GM18867 (cell line): ENCODE data around the gene ADRB1.

ENCODE experiments used
- ATAC-seq: cut with Tn5 transposase; IDR thresholded peaks from one replicate; pipeline ENCODE4 v1.9.1; 2021; ENCODE audit warnings: mild to moderate bottlenecking, moderate library complexity; ENCODE audit not compliant: unreplicated experiment

The ADRB1 gene

DNA sequence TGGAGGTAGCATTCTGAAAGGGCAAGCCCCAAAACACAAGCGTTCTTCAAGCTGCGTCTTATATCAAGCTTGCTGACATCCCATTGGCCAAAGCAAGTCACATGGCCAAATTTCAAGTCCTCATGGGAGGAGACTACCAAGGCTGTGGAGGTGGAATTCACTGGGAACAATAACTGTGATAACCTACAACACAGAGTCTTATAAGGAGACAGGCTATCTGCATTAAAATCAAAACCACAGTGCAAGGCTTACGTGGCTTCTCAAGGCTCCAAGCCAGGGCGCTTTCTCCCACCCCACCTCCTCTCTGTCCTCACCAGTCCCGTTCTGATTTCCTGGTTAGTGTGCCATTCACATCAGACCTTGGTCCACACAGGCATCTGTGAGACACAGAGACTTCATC is 39.4 kb downstream of the ADRB1 start:
- no peak for ATAC-seq

DNA sequence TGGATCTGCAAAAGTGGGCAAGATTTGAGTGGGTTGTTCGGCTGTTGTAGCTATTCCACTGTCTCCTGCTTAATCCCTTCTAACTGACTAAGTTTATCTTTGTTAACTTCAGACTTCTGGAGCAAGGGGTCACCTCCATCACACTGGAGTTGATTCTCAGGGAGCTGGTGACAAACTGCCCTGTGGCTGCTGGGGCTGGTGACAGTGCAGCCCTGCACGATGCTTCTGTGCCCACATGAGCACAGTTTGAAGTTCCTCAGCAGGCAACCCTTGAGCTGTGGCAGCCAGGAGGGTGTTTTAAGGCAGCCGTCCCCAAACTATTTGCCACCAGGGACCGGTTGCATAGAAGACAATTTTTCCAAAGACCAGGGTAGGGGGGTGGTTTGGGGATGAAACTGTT is 40.5 kb downstream of the ADRB1 start:
- no peak for ATAC-seq

DNA sequence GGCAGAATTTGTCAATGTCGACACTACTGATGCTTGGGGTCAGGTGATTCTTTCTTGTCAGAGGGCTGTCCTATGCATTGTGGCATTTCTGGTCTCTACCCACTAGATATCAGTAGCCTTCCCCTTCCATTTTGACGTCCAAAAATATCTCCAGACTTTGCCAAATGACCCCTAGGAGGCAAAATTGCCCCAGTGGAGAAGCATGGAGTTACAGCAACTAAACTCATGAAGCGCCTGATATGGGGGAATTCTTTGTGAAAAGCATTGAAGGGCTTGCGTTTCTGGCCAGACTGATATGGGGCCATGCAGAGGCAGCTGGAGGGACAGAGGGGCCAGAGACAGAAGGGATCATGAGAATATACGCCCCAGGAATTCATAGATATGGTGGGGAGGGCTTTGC is 43.6 kb downstream of the ADRB1 start:
- no peak for ATAC-seq

DNA sequence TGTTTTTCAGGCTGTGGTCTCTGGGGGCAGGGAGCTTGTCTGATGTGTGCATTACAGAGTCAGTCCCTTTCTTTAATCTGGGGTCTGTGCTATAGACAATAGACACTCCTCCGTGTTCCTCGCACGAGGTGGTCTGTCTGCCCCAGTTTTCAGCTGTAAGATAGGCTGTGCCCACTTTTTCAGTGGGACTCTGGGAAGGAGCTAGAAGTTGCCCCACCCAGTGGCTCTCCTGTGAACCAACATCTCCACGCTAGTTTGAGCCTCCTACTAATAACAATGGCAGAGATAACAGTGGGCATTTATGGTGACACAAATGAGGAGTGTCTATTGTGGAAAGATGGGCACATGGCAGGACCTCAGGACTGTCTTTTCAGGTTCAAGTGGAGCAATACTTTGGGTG is 44.0 kb downstream of the ADRB1 start:
- ATAC-seq: no peak

DNA sequence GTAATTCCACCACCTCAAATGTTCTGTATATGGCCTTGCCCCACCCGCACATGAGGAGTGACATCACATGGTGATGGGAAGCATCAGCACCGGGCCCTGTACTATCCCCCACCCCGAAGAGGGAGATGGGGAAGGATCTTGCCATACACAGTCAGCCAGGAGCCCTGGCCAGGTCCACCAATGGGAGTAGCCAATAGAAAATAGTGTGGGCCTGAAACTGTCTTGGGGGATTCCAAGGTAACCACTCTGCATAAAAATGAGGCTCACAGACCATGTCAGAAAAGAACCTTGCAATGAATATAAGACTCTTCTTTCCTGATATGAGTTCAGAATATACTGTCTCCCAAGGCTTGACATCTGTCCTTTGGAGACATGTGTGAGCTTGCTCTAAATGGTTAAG is 51.1 kb downstream of the ADRB1 start:
- ATAC-seq: no peak

DNA sequence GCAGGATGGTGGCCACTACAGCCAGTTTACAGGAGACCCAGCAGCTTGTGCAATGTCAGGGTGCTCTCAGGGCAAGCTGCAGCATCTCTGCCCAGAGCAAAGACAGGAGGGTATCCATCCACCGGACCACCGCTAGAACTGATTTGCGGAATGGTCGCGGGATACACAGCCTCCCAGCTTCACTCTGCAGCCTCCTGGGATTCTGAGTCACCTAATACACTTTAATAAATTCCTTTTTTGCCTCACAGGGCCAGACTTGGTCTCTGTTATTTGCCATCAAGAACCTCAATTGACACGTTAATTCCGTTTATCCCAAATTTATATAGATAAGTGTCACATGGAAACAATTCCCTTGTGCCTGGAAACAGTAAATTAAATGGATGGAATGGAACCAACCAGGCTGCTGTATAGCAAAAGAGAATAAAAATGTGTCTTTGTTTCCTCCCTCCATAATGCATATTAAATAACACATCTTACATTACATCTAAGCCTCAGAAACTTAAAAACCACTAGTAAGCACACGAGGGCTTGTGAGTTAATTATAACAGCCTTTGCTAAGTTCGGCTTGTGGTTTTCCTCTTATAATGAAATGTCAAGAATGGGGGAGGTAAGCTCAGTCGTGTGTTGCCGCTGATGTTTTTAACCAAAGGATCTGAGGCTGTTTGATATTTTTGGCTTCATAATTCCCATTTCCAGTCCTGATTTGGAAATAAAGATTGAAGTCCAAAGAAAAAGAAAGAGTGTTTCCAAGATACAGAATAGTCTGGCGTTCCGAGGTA is 52.1 kb downstream of the ADRB1 start:
- ATAC-seq: peak; percentile 66
